ENCODE measurements around the gene CSDE1. TPM values are rescaled to one million over a fixed set of nuclear protein-coding genes. Genes with fewer than 3 reads are reported as not detected.

The CSDE1 gene
- total and polyA plus RNA-seq, 2 donors (not counting 3 experiments of a cell fraction or from before 2014, with no cell fraction given): 129 to 492 TPM

- no peaks in the 10 kb centered on the region for H3K27me3 ChIP-seq (ENCODE audit: control insufficient read depth in 2 of 2, insufficient read depth in 2 of 2, low read length in 2 of 2)
- H3K4me2 ChIP-seq (ENCODE audit: insufficient read depth, low read length): no peak overlapping the region
- BruUV-seq (replicated peaks): TSS peak; percentile 2
- no peaks in the 10 kb centered on the region for H3K4me1 ChIP-seq (ENCODE audit: control insufficient read depth, extremely low read depth, insufficient read depth, low read length)
- H3K79me2 ChIP-seq (ENCODE audit: control insufficient read depth, insufficient read depth, low read length): peaks cover 9% of the 10 kb centered on the region
- no peak overlapping the region for H3K27ac ChIP-seq (ENCODE audit: insufficient read depth, low read depth, low read length)
- TF ChIP-seq GATA2 (IDR thresholded peaks at IDR 0.05; ENCODE audit: insufficient read depth, insufficient read length, low read depth, low read length) (no peak), JUN (IDR thresholded peaks at IDR 0.05; ENCODE audit: borderline replicate concordance, insufficient read depth, insufficient read length, low read depth) (no peak), POLR2A (IDR thresholded peaks at IDR 0.05; ENCODE audit: low read depth, low read length) (no peak), FOS (IDR thresholded peaks at IDR 0.05; ENCODE audit: borderline replicate concordance, insufficient read depth, low read length) (no peak), MYC (IDR thresholded peaks at IDR 0.05; ENCODE audit: low read depth, low read length) (no peak), MAX (IDR thresholded peaks at IDR 0.05; ENCODE audit: insufficient read depth, insufficient read length) (no peak), POLR2AphosphoS5 (IDR thresholded peaks at IDR 0.05; ENCODE audit: insufficient read depth, low read depth, low read length) (no peak), EZH2 (IDR thresholded peaks at IDR 0.05; ENCODE audit: borderline replicate concordance, low read depth, low read length, severe bottlenecking) (no peak), CTCF (IDR thresholded peaks at IDR 0.05; ENCODE audit: extremely low read depth in 1 of 2, insufficient read depth in 1 of 2, low read depth in 1 of 2, low read length in 2 of 2) (no peak)
- ChIA-PET POLR2A (no interaction called here), CTCF (no interaction called here)
- intact Hi-C loops (cut with micrococcal nuclease) (no loop called here), dilution Hi-C loops (cut with MboI; ENCODE audit: extremely low pct_ligation_motif_present, low sequenced_read_pairs) (no loop called here)
- no peaks in the 10 kb centered on the region for H4K20me1 ChIP-seq (replicated peaks; ENCODE audit: control insufficient read depth, extremely low read depth, insufficient read depth, low read length)
- no peaks in the 10 kb centered on the region for H3K9me1 ChIP-seq (replicated peaks; ENCODE audit: control insufficient read depth, extremely low read depth, insufficient read depth, low read length)
- FAIRE-seq (no peak), DNase-seq (ENCODE audit: low read depth, low spot score) (no peak)
- H2AFZ ChIP-seq (ENCODE audit: low read depth, low read length): no peak overlapping the region
- H3K36me3 ChIP-seq (ENCODE audit: control insufficient read depth in 2 of 2, extremely low read depth in 1 of 2, insufficient read depth in 2 of 2, low read length in 2 of 2): peaks cover 18 to 38% of the 10 kb centered on the region in 2 experiments
- H3K9ac ChIP-seq (replicated peaks; ENCODE audit: extremely low read depth, insufficient read depth, low read length): no peak overlapping the region
- H3K9me3 ChIP-seq (replicated peaks; ENCODE audit: control insufficient read depth, insufficient read depth, low read length): no peaks in the 10 kb centered on the region
- H3K4me3 ChIP-seq (replicated peaks in 1 of 3; ENCODE audit: insufficient read depth in 1 of 3, low read depth in 1 of 3, low read length in 3 of 3): no peak overlapping the region
These were observed 50.2 kb downstream of the CSDE1 start for GRCh38 chr1:114707604-114708003.

Data from endothelial cell of umbilical vein (primary cell).